ENCODE data around the gene COL9A3.
A peak's percentile ranks its signal among the peaks of the same experiment; 100 is the strongest.

The COL9A3 gene

DNA sequence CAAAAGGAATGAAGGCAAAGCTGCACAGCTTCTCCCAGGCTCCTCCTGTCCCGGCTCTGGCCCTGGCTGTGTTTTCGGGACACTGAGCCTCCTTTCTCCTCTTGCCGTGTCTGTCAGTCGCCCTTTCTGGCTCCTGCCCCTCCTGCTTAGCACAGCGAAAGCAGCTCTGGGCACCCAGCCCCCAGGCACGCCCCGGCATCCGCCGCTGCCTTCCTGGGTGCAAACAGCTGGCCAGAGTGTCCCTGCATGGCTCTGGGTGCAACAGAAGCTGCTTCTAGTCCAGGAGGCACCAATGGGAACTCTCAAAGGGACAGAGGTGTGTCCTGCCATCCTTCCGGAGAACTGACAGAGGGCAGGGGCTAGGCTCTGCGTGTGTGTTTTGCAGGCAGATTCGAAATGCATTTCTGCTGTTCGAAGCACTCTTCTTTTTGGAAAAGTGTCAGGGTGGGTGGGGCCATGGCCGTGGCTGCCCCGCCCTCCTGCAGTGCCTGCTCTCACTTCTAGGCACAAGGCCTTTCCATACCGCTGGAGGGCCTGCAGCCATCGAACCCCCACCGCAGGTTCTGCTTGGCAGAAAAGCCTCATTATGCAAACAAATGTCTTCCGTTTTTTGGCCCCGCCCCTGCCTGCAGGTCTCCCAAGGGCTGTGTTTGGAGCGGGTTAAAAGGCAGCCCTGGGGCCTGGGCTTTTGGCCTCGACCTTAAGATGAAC lies 15.5 kb downstream of the COL9A3 start:
- H3K4me1 ChIP-seq (ENCODE audit: control insufficient read depth, insufficient read depth, low read length) = peaks cover 25% of the 10 kb centered on the region
- H3K9me3 ChIP-seq (ENCODE audit: control insufficient read depth, low read length) = no peaks in the 10 kb centered on the region
- no peaks in the 10 kb centered on the region for H3K36me3 ChIP-seq (ENCODE audit: control insufficient read depth, insufficient read depth, low read length)
- H3K9ac ChIP-seq (ENCODE audit: low read length) = peak overlapping the region; percentile 39
- no peak overlapping the region for H3K4me3 ChIP-seq (ENCODE audit: low read length)
- no peaks in the 10 kb centered on the region for H3K27me3 ChIP-seq (ENCODE audit: control insufficient read depth, insufficient read depth, low read length)

DNA sequence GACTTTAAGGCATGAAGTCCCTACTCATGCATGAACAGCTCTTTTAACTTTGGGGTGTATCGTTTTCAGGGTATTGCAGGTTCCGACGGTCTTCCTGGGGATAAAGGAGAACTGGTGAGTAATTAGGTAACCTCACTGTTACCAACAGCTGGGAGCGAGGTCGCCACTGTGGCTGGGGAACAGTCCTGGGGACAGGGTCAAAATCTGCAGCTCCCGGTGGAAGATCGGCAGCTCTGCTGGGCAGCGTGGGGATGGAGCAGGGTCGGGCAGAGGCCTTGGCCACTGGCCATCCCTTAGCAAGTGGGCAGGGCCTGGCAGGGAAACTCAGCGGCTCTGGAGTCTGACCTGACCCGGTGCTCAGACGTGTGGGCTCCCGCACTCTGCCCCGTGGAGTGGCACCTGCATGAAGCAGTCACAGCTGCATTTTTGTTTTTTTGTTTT lies 16.1 kb downstream of the COL9A3 start:
- H3K4me3 ChIP-seq (ENCODE audit: low read length) = no peak overlapping the region
- H3K36me3 ChIP-seq (ENCODE audit: control insufficient read depth, insufficient read depth, low read length) = no peaks in the 10 kb centered on the region
- H3K9me3 ChIP-seq (ENCODE audit: control insufficient read depth, low read length) = no peaks in the 10 kb centered on the region
- no peak overlapping the region for H3K9ac ChIP-seq (ENCODE audit: low read length)
- no peaks in the 10 kb centered on the region for H3K27me3 ChIP-seq (ENCODE audit: control insufficient read depth, insufficient read depth, low read length)
- peaks cover 25% of the 10 kb centered on the region for H3K4me1 ChIP-seq (ENCODE audit: control insufficient read depth, insufficient read depth, low read length)

DNA sequence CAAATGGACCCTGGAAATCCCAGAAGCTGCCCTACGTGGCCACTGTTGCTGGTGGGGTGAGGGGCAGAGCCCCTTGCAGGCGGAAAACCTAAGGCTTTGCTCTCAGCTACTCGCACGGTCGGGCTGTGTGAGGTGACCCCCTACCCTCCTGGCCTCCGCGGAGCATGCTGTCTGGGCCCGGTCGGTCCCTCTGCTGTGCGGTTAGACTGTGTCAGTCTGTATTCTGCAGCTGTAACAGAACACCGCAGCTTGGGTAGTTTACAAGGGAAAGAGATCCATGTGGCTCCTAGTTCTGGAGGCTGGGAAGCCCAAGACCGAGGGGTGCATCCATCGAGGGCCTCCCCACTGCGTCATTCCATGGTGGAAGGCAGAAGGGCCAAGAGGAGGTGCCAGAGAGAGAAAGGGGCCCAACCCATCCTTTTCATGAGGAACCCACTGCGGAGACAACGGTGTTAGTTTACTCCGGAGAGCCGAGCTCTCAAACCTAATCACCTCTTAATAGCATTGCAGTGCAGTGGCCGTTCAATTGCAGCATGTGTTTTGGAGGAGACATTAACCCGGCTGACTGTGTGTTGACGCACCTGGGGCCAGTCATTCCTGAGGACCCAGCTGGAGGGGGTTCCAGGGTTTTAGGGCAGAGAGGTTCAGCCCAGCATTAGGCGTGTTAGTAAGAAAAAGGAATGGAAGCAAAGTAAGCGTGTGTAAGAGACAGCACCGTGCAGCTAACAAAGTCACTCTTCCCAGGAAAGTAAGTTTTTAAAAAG lies 18.3 kb downstream of the COL9A3 start:
- Histone ChIP-seq H3K4me1 (ENCODE audit: control insufficient read depth, insufficient read depth, low read length) (peaks cover 25% of the 10 kb centered on the region), H3K9me3 (ENCODE audit: control insufficient read depth, low read length) (no peaks in the 10 kb centered on the region), H3K27me3 (ENCODE audit: control insufficient read depth, insufficient read depth, low read length) (no peaks in the 10 kb centered on the region), H3K9ac (ENCODE audit: low read length) (no peak overlapping the region), H3K4me3 (ENCODE audit: low read length) (no peak overlapping the region), H3K36me3 (ENCODE audit: control insufficient read depth, insufficient read depth, low read length) (no peaks in the 10 kb centered on the region)

DNA sequence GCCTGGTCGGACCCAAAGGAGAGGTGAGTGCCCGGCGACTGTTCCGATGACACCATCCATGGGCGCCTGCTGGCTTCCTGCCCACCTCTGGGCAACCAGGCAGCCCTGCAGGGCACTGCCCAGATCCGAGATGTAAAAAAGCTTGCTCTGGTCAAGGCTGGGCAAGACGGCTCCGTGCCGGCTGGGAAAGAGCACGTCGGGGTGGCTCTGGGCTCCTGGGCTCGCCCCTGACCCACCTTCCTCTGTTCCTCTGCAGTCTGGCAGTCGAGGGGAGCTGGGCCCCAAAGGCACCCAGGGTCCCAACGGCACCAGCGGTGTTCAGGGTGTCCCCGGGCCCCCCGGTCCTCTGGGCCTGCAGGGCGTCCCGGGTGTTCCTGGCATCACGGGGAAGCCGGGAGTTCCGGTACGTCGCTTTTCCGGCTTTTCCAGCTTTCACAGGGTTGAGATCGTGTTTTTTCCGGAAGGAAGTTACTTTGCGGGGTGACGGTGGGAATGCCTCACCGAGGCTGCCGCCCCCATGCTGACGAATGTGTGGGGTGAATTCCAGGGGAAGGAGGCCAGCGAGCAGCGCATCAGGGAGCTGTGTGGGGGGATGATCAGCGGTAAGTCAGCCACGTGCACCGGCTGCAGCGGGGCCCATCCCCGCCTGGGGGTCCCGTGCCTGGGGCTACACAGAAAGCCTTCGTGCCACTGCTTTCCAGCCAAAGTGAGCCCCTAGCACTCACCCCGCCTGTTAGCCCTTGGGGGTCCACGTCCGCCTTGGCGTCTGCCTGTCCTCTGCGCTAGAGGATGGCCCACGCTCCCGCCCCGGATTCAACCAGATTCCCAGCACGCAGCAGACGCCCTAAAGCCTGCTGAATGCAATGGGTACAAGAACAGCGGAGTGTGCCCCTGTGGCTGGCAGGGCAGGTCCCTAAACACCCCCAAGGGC lies 19.3 kb downstream of the COL9A3 start:
- H3K4me3 ChIP-seq (ENCODE audit: low read length) = no peak overlapping the region
- no peaks in the 10 kb centered on the region for H3K36me3 ChIP-seq (ENCODE audit: control insufficient read depth, insufficient read depth, low read length)
- H3K27me3 ChIP-seq (ENCODE audit: control insufficient read depth, insufficient read depth, low read length) = no peaks in the 10 kb centered on the region
- H3K9ac ChIP-seq (ENCODE audit: low read length) = no peak overlapping the region
- no peaks in the 10 kb centered on the region for H3K9me3 ChIP-seq (ENCODE audit: control insufficient read depth, low read length)
- peaks cover 20% of the 10 kb centered on the region for H3K4me1 ChIP-seq (ENCODE audit: control insufficient read depth, insufficient read depth, low read length)

DNA sequence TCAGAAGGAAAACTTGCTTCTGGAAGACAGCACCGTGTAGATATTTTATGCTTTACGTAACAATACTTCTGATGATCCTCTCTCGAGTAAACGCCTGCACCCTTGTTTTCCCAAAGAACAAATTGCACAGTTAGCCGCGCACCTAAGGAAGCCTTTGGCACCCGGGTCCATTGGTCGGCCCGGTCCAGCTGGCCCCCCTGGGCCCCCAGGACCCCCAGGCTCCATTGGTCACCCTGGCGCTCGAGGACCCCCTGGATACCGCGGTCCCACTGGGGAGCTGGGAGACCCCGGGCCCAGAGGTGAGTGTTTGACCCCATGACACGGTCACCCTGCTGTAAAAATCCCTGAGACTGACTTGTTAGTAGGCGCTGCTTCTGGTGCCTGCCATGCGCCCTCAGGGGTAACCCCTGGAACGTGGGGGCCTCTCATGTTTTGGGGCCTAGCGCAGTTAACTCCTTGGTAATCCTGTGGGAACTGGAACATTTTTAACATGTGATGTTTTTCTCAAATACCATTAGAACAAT lies 20.2 kb downstream of the COL9A3 start:
- peaks cover 11% of the 10 kb centered on the region for H3K4me1 ChIP-seq (ENCODE audit: control insufficient read depth, insufficient read depth, low read length)
- no peaks in the 10 kb centered on the region for H3K36me3 ChIP-seq (ENCODE audit: control insufficient read depth, insufficient read depth, low read length)
- no peaks in the 10 kb centered on the region for H3K27me3 ChIP-seq (ENCODE audit: control insufficient read depth, insufficient read depth, low read length)
- no peak overlapping the region for H3K9ac ChIP-seq (ENCODE audit: low read length)
- no peaks in the 10 kb centered on the region for H3K9me3 ChIP-seq (ENCODE audit: control insufficient read depth, low read length)
- no peak overlapping the region for H3K4me3 ChIP-seq (ENCODE audit: low read length)

DNA sequence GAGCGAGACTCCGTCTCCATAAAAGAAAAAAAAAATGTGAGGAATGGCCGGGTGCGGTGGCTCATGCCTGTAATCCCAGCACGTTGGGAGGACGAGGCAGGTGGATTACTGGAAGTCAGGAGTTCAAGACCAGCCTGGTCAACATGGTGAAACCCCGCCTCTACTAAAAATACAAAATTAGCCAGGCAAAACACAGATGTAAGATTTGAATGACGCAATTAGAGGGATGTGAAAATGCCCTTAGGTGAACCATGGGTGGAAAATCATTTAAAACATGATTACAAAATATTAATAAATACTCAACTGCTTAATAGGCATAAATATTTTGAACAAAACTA lies 20.9 kb downstream of the COL9A3 start:
- Histone ChIP-seq H3K9me3 (ENCODE audit: control insufficient read depth, low read length) (no peaks in the 10 kb centered on the region), H3K27me3 (ENCODE audit: control insufficient read depth, insufficient read depth, low read length) (no peaks in the 10 kb centered on the region), H3K36me3 (ENCODE audit: control insufficient read depth, insufficient read depth, low read length) (no peaks in the 10 kb centered on the region), H3K4me3 (ENCODE audit: low read length) (no peak overlapping the region), H3K9ac (ENCODE audit: low read length) (no peak overlapping the region), H3K4me1 (ENCODE audit: control insufficient read depth, insufficient read depth, low read length) (peaks cover 4% of the 10 kb centered on the region)

DNA sequence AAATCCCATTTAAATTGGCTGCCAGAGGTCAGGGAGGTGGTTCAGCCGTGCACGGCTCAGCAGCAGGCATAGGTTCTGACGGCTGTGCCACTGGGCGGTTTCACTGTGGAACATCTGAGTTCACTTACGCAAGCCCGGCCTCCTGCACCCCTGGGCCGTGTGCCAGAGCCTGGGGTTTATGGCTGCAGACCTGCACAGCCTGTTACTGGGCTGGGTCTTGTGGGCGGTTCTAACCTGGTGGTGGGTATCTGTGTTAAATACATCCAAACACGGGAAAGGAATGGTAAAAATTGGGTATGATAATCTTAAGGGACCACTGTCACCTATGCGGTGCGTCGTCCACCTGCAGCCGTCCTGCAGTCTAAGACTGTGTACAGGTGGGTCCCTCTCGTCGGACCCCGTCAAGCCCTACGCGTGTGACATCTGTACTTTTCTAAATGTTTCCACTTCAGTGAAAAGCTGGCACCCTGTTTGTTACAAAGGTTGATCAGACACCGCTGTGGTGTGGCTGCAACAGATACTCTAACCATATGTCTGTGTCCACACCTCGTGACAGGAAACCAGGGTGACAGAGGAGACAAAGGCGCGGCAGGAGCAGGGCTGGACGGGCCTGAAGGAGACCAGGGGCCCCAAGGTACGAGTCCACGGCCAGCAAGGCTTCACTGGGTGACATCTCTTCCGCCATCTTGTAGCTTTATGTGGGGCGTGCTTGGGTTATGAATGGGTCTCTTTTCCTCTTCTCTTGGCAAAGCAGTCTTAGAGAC lies 21.5 kb downstream of the COL9A3 start:
- Histone ChIP-seq H3K9me3 (ENCODE audit: control insufficient read depth, low read length) (no peaks in the 10 kb centered on the region), H3K9ac (ENCODE audit: low read length) (no peak overlapping the region), H3K36me3 (ENCODE audit: control insufficient read depth, insufficient read depth, low read length) (no peaks in the 10 kb centered on the region), H3K4me3 (ENCODE audit: low read length) (no peak overlapping the region), H3K27me3 (ENCODE audit: control insufficient read depth, insufficient read depth, low read length) (no peaks in the 10 kb centered on the region), H3K4me1 (ENCODE audit: control insufficient read depth, insufficient read depth, low read length) (no peaks in the 10 kb centered on the region)

DNA sequence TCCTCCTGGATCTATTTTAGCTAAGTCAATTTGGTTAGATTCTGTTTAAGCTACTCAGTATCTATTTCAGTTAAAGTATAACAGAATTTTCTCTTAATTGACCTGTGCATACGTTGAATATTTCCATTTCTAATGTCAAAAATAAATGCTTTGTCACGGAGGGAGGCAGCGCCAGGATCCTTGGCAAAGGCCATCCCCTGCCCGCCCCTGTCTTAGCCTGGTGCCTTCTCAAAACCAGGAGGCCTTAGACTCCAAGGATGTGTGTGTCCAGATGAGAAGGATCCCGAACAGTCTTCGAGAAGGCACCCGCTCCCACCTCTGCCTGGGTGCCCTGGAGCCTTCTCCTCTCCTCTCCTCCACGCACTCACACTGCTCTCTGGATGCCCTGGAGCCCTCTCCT lies 22.4 kb downstream of the COL9A3 start:
- Histone ChIP-seq H3K27me3 (ENCODE audit: control insufficient read depth, insufficient read depth, low read length) (no peaks in the 10 kb centered on the region), H3K4me3 (ENCODE audit: low read length) (no peak overlapping the region), H3K36me3 (ENCODE audit: control insufficient read depth, insufficient read depth, low read length) (no peaks in the 10 kb centered on the region), H3K9me3 (ENCODE audit: control insufficient read depth, low read length) (no peaks in the 10 kb centered on the region), H3K9ac (ENCODE audit: low read length) (no peak overlapping the region), H3K4me1 (ENCODE audit: control insufficient read depth, insufficient read depth, low read length) (no peaks in the 10 kb centered on the region)

DNA sequence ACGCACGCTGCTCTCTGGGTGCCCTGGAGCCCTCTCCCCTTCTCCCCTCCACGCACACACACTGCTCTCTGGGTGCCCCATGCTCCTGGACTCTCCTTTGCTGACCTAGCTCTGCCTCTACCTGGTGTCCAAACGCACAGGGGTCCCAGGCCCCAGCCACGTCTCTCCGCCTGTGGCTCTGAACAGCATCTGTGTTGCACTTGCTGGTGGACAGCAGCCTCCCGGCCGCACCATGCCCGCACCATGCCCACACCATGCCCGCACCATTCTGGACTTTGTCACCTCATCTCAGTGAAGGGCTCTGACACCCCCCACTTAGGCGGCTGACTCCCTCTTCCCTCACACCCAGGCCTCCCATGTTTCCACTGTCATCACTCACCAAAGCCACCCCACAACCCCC lies 23.0 kb downstream of the COL9A3 start:
- Histone ChIP-seq H3K9ac (ENCODE audit: low read length) (no peak overlapping the region), H3K36me3 (ENCODE audit: control insufficient read depth, insufficient read depth, low read length) (no peaks in the 10 kb centered on the region), H3K4me3 (ENCODE audit: low read length) (no peak overlapping the region), H3K9me3 (ENCODE audit: control insufficient read depth, low read length) (no peaks in the 10 kb centered on the region), H3K27me3 (ENCODE audit: control insufficient read depth, insufficient read depth, low read length) (no peaks in the 10 kb centered on the region), H3K4me1 (ENCODE audit: control insufficient read depth, insufficient read depth, low read length) (no peaks in the 10 kb centered on the region)

DNA sequence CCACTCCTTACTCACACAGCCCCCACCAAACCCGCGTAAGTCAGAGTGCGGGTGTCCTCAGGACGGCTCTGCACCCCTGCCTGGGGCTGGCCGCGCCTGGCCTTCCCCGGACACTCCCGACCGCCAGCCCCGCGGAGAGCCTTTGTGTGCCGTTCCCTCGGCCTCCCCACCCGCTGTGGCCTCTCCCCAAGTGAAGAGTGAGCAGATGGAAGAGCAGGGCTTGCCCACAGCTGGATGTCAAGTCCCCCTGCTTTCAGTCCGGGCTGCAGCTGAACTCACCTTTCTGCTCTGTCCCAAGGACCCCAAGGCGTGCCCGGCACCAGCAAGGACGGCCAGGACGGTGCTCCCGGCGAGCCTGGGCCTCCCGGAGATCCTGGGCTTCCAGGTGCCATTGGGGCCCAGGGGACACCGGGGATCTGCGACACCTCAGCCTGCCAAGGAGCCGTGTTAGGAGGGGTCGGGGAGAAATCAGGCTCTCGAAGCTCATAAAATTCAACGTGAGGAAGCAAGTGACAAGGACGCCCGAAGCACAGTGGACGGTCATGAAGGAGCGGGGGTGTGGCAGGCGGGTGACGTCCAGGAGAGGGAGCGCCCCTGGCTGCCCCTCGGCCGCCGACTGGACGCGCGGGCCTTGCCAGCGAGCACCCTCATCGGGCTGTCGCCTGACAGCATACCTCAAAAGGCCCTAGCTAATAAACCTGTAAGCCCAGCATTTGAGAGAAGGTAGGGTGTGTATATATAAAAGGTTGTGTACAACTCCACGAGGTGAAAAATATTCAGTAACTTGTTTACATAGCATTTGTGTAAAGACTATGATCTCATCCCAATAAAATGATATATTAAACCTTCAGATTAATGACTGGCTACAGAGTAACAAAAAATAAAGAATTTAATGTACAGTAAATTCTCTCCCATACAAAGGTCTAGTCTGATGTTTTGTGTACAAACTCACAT lies 23.7 kb downstream of the COL9A3 start:
- Histone ChIP-seq H3K4me3 (ENCODE audit: low read length) (no peak overlapping the region), H3K27me3 (ENCODE audit: control insufficient read depth, insufficient read depth, low read length) (no peaks in the 10 kb centered on the region), H3K36me3 (ENCODE audit: control insufficient read depth, insufficient read depth, low read length) (no peaks in the 10 kb centered on the region), H3K9me3 (ENCODE audit: control insufficient read depth, low read length) (no peaks in the 10 kb centered on the region), H3K9ac (ENCODE audit: low read length) (no peak overlapping the region), H3K4me1 (ENCODE audit: control insufficient read depth, insufficient read depth, low read length) (no peaks in the 10 kb centered on the region)

All from mucosa of stomach (tissue), 1 donor.